HG02852 (cell line): Measurements from ENCODE around the gene KDM6A.

ENCODE experiments used
- ATAC-seq: cut with Tn5 transposase; IDR thresholded peaks from one replicate; pipeline ENCODE4 v1.9.1; 2021; ENCODE audit warnings: mild to moderate bottlenecking, moderate library complexity; ENCODE audit not compliant: unreplicated experiment

The KDM6A gene

DNA sequence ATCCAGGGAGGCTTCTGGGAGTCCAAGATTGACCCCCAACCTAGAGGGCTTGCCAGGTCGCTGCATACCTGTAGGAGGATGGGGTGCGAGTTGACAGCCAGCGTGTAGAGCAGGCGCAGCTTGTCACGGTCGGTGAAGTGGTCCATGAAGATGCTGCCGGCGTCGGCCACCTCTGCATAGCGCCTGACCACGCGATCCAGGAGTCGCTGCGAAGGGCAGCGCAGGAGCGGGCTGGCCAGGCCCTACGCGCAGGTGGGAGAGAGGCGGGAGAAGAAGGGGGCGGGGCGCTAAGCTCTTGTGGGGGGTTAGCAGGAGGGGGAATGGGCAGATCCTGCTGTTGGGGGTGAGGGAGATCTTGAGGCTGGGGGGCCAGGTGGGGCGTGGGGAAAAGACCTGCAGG is 284.7 kb downstream of the KDM6A start:
- ATAC-seq = no peak
